ENCODE results near the gene IKZF2.
A peak's percentile ranks its signal among the peaks of the same experiment; 100 is the strongest.

IKZF2 gene

DNA sequence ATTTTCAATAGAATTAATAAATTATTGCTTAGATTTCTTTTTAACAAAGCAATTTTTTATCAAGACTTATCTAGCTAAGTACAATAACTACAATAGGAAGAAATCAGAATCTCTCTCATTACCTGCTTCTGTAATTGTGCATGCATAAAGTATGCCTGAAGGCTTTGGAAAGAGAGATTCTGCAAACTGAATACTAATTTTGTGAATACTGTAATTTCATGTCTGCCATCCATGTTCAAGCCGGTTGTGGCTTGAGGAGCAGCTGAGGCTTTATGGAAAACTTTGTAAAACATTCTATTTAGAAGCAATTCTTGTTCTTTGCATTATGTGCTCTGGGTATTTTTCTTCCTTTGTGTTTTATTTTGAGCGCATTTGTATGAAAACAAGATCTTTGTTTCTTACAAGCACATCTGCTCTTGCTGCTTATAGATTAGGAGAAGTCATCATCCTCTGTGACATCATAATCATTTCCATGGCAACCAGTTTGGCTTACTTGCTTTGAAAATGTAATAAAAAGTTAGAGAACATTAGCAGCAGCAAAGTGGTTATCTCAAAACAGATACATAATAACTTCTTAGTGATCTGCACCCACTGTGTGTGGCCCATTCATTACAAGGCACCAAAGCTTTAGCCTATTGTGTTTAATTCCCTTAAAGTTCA lies 16.0 kb upstream of the IKZF2 start:
- no peaks in the 10 kb centered on the region for H3K36me3 ChIP-seq (ENCODE audit: control insufficient read depth, insufficient read depth, low read length)
- H3K4me3 ChIP-seq (ENCODE audit: low read length): no peak overlapping the region
- no peak overlapping the region for H3K9ac ChIP-seq (ENCODE audit: low read length)
- H3K4me1 ChIP-seq (ENCODE audit: control insufficient read depth, insufficient read depth, low read length): no peaks in the 10 kb centered on the region
- no peak overlapping the region for H3K27ac ChIP-seq (ENCODE audit: low read depth, low read length)
- H3K27me3 ChIP-seq (ENCODE audit: control insufficient read depth, insufficient read depth, low read length): no peaks in the 10 kb centered on the region

DNA sequence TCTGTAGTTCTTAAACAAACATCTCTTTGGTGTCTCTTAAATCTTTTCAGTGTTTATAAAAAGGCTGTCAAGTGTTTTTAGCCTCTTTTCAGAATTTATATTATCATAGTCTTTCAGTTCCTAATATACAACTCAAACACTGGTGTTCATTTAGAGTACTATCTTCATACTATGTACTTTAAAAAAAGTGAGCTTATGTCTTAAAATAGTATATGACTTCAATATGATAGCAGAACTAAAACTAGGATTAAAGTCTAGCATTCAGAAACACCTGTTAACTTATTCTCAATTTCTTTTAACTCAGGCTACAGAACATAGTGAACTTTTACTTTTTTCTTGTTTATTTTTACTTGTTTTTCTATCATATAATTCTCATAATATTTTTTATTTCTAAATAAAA lies 14.7 kb upstream of the IKZF2 start:
- no peaks in the 10 kb centered on the region for H3K4me1 ChIP-seq (ENCODE audit: control insufficient read depth, insufficient read depth, low read length)
- H3K27ac ChIP-seq (ENCODE audit: low read depth, low read length): no peak overlapping the region
- no peaks in the 10 kb centered on the region for H3K36me3 ChIP-seq (ENCODE audit: control insufficient read depth, insufficient read depth, low read length)
- no peak overlapping the region for H3K4me3 ChIP-seq (ENCODE audit: low read length)
- H3K27me3 ChIP-seq (ENCODE audit: control insufficient read depth, insufficient read depth, low read length): no peaks in the 10 kb centered on the region
- H3K9ac ChIP-seq (ENCODE audit: low read length): no peak overlapping the region

- no peaks in the 10 kb centered on the region for H3K36me3 ChIP-seq (ENCODE audit: control insufficient read depth, insufficient read depth, low read length)
- H3K4me3 ChIP-seq (ENCODE audit: low read length): no peak overlapping the region
- H3K4me1 ChIP-seq (ENCODE audit: control insufficient read depth, insufficient read depth, low read length): no peaks in the 10 kb centered on the region
- no peak overlapping the region for H3K9ac ChIP-seq (ENCODE audit: low read length)
- H3K27ac ChIP-seq (ENCODE audit: low read depth, low read length): no peak overlapping the region
- H3K27me3 ChIP-seq (ENCODE audit: control insufficient read depth, insufficient read depth, low read length): no peaks in the 10 kb centered on the region
These were observed 12.9 kb upstream of the IKZF2 start for GRCh38 chr2:213164263-213164662.

GRCh38 chr2:213162516-213163118 lies 11.2 kb upstream of the IKZF2 start:
- no peak overlapping the region for H3K4me3 ChIP-seq (ENCODE audit: low read length)
- no peaks in the 10 kb centered on the region for H3K36me3 ChIP-seq (ENCODE audit: control insufficient read depth, insufficient read depth, low read length)
- no peaks in the 10 kb centered on the region for H3K4me1 ChIP-seq (ENCODE audit: control insufficient read depth, insufficient read depth, low read length)
- no peaks in the 10 kb centered on the region for H3K27me3 ChIP-seq (ENCODE audit: control insufficient read depth, insufficient read depth, low read length)
- no peak overlapping the region for H3K27ac ChIP-seq (ENCODE audit: low read depth, low read length)
- H3K9ac ChIP-seq (ENCODE audit: low read length): no peak overlapping the region

DNA sequence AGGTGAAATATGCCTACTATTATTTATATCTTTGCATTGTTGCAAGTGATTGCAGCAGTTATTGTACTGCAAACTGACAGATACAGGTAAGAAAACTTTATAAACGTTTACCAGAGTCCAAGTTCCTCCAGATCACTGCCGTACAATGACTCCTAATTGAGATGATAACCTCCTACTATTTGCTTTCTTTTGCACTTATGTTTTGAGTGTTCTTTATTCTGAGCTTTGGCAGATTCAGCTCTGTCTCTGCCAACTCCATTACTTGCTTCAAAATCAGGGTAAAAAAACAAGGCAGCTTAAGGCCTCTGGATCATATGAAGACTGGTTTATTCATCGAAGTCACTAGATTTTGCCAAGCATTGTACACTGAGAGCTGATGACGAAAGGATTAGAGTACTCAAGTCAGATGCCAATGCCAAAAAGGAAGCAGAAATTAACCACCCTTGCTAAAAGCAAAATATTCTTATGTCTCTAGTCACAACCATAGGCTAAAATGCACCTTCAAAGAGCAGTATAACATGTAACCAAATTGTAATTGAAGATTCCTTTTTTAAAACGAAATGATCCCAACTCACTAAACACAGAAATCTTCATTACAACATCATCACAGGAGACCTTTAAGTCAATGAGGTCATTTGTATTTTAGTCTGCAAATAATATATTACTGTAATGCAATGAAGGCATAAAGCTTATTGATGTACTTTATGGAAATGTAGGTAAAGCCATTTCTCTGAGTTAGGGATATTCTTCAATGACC lies 10.5 kb upstream of the IKZF2 start:
- H3K27ac ChIP-seq (ENCODE audit: low read depth, low read length): no peak overlapping the region
- no peak overlapping the region for H3K4me3 ChIP-seq (ENCODE audit: low read length)
- no peaks in the 10 kb centered on the region for H3K27me3 ChIP-seq (ENCODE audit: control insufficient read depth, insufficient read depth, low read length)
- H3K36me3 ChIP-seq (ENCODE audit: control insufficient read depth, insufficient read depth, low read length): no peaks in the 10 kb centered on the region
- no peaks in the 10 kb centered on the region for H3K4me1 ChIP-seq (ENCODE audit: control insufficient read depth, insufficient read depth, low read length)
- H3K9ac ChIP-seq (ENCODE audit: low read length): no peak overlapping the region

DNA sequence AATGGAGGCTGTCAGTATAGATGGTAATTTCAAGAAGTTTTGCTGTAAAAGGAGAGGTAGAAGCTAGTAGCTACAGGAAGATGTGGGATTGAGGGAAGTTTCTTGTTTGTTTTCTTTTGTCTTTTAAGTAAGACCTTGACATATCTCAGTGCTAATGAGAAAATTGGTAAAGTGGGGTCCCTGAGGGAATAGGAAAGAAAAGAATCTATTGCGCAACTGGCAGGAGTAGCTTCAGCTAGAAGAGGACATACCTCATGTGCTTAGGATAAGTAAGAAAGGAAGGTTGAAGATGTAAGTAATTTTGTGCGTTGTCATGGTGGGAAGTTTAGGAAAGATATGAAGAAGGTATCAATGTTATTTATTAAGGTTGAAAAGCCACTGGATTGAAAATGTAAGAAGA lies 8.4 kb upstream of the IKZF2 start:
- Histone ChIP-seq H3K4me3 (ENCODE audit: low read length) (no peak overlapping the region), H3K27ac (ENCODE audit: low read depth, low read length) (no peak overlapping the region), H3K9ac (ENCODE audit: low read length) (no peak overlapping the region), H3K27me3 (ENCODE audit: control insufficient read depth, insufficient read depth, low read length) (no peaks in the 10 kb centered on the region), H3K4me1 (ENCODE audit: control insufficient read depth, insufficient read depth, low read length) (no peaks in the 10 kb centered on the region), H3K36me3 (ENCODE audit: control insufficient read depth, insufficient read depth, low read length) (no peaks in the 10 kb centered on the region)

- Histone ChIP-seq H3K4me3 (ENCODE audit: low read length) (no peak overlapping the region), H3K9ac (ENCODE audit: low read length) (no peak overlapping the region), H3K36me3 (ENCODE audit: control insufficient read depth, insufficient read depth, low read length) (no peaks in the 10 kb centered on the region), H3K27ac (ENCODE audit: low read depth, low read length) (no peak overlapping the region), H3K4me1 (ENCODE audit: control insufficient read depth, insufficient read depth, low read length) (no peaks in the 10 kb centered on the region), H3K27me3 (ENCODE audit: control insufficient read depth, insufficient read depth, low read length) (no peaks in the 10 kb centered on the region)
These were observed 5.8 kb upstream of the IKZF2 start for GRCh38 chr2:213157242-213157641.

DNA sequence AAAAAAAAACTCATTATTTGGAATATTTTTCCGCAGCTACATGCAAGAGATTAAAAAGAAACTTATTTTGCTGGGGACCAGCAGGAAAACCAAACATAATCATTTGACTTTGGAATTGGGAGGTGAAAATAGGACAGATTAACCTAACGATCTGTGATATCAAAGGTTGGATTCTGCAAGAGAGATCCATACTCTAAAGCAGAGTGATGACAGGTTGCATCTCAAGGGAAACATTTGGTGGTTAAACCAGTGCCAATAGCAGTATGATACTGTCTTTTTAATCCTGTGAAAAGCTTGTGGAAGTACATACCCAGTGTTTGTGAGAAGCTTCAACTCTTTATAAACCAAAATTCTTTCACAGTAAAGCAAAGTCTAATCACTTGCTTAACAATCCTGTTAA lies 5.3 kb upstream of the IKZF2 start:
- Histone ChIP-seq H3K27me3 (ENCODE audit: control insufficient read depth, insufficient read depth, low read length) (no peaks in the 10 kb centered on the region), H3K9ac (ENCODE audit: low read length) (no peak overlapping the region), H3K4me1 (ENCODE audit: control insufficient read depth, insufficient read depth, low read length) (no peaks in the 10 kb centered on the region), H3K27ac (ENCODE audit: low read depth, low read length) (no peak overlapping the region), H3K36me3 (ENCODE audit: control insufficient read depth, insufficient read depth, low read length) (no peaks in the 10 kb centered on the region), H3K4me3 (ENCODE audit: low read length) (no peak overlapping the region)

DNA sequence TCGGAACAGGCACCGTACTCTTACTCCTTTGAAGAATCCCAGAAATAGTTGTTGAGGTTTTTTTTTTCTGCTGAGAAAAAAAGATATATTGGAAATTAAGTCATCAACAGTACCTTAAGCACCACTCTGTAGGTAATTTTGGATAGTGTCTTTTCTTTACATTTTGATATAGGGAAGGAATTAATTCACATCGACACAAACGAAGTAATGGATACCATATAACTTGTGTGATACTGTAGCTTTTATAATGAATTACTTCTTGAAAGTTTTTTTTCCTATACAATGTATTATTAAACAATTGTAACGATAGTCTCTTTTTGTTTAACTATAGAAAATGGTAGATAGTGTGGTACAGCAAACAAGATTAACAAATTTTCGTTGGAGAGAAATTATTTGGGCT lies 1.5 kb upstream of the IKZF2 start:
- H3K9ac ChIP-seq (ENCODE audit: low read length): no peak overlapping the region
- H3K4me3 ChIP-seq (ENCODE audit: low read length): peak overlapping the region; percentile 88
- no peaks in the 10 kb centered on the region for H3K36me3 ChIP-seq (ENCODE audit: control insufficient read depth, insufficient read depth, low read length)
- H3K27me3 ChIP-seq (ENCODE audit: control insufficient read depth, insufficient read depth, low read length): no peaks in the 10 kb centered on the region
- no peaks in the 10 kb centered on the region for H3K4me1 ChIP-seq (ENCODE audit: control insufficient read depth, insufficient read depth, low read length)
- H3K27ac ChIP-seq (ENCODE audit: low read depth, low read length): no peak overlapping the region

GRCh38 chr2:213152065-213152794 lies 818 bp upstream of the IKZF2 start:
- H3K36me3 ChIP-seq (ENCODE audit: control insufficient read depth, insufficient read depth, low read length): no peaks in the 10 kb centered on the region
- H3K27me3 ChIP-seq (ENCODE audit: control insufficient read depth, insufficient read depth, low read length): no peaks in the 10 kb centered on the region
- H3K27ac ChIP-seq (ENCODE audit: low read depth, low read length): peak overlapping the region; percentile 73
- H3K4me3 ChIP-seq (ENCODE audit: low read length): peak overlapping the region; percentile 88
- peak overlapping the region; percentile 42 for H3K9ac ChIP-seq (ENCODE audit: low read length)
- no peaks in the 10 kb centered on the region for H3K4me1 ChIP-seq (ENCODE audit: control insufficient read depth, insufficient read depth, low read length)

DNA sequence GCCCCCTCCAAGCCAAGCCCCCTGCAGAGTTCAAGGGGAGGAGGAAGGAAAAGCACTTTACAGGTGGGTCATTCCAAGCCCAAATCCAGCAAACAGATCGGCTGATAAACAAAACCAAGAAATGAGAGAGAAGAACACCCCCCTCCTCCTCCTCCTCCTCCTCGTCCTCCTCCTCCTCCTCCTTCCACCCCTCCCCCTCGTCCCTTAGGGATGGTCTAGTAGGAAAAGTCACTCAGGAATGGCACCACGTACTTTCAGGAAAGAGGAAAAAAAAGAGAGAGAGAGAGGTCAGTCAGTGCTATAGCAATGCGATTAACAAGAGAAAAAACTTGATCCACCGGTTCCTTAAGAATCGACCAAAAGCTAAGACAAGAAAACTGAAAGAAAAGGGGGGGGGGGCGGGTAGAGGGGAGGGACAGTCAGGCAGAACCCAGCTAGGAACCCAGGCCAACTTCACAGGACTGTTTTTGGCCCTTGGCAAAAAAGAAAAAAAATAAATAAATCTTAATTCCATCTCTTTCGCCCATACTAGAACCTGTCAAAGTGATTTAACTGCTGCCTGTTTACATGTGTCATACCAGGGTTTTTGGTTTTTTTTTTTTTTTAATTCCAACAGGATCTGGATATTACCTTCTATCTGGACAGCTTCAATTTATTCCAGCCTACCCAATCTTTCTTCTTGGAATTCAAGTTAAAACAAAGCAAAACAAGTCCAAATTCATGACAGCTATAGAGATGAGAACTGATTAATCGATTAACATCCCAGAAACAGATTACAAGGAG lies 906 bp downstream of the IKZF2 start:
- Histone ChIP-seq H3K27ac (ENCODE audit: low read depth, low read length) (peak overlapping the region; percentile 43), H3K4me1 (ENCODE audit: control insufficient read depth, insufficient read depth, low read length) (no peaks in the 10 kb centered on the region), H3K9ac (ENCODE audit: low read length) (peak overlapping the region; percentile 47), H3K4me3 (ENCODE audit: low read length) (peak overlapping the region; percentile 95), H3K27me3 (ENCODE audit: control insufficient read depth, insufficient read depth, low read length) (no peaks in the 10 kb centered on the region), H3K36me3 (ENCODE audit: control insufficient read depth, insufficient read depth, low read length) (no peaks in the 10 kb centered on the region)

- Histone ChIP-seq H3K27me3 (ENCODE audit: control insufficient read depth, insufficient read depth, low read length) (no peaks in the 10 kb centered on the region), H3K4me3 (ENCODE audit: low read length) (peak overlapping the region; percentile 95), H3K4me1 (ENCODE audit: control insufficient read depth, insufficient read depth, low read length) (no peaks in the 10 kb centered on the region), H3K27ac (ENCODE audit: low read depth, low read length) (peak overlapping the region; percentile 43), H3K9ac (ENCODE audit: low read length) (peak overlapping the region; percentile 47), H3K36me3 (ENCODE audit: control insufficient read depth, insufficient read depth, low read length) (no peaks in the 10 kb centered on the region)
These were observed 1.5 kb downstream of the IKZF2 start for GRCh38 chr2:213149949-213150314.

All from rectal smooth muscle tissue (tissue), 1 donor.